Chondrocyte (in vitro differentiated cells): Measurements from ENCODE around the gene ANKRD52. TPM values are rescaled to one million over a fixed set of nuclear protein-coding genes. Genes with fewer than 3 reads are reported as not detected.

ENCODE experiments used
- DNase-seq: peaks from one replicate; pipeline ENCODE4 v3.0.0; 2021; ENCODE audit warnings: mixed read lengths, low spot score
- H3K27ac Mint-ChIP-seq: one replicate; pipeline ENCODE4 v1.8.0; 2021; ENCODE audit warnings: mild to moderate bottlenecking, moderate library complexity, mixed read lengths; ENCODE audit not compliant: unreplicated experiment
- H3K27me3 Mint-ChIP-seq: 2 replicates; pipeline ENCODE4 v1.8.0; 2021; ENCODE audit warnings: low read depth, mixed read lengths
- H3K36me3 Mint-ChIP-seq: 2 replicates; pipeline ENCODE4 v1.8.0; 2021; ENCODE audit warnings: low read depth, mixed read lengths
- H3K4me1 Mint-ChIP-seq: 2 replicates; pipeline ENCODE4 v1.8.0; 2021; ENCODE audit warnings: low read depth, mild to moderate bottlenecking, mixed read lengths
- H3K4me3 Mint-ChIP-seq: one replicate; pipeline ENCODE4 v1.8.0; 2021; ENCODE audit warnings: mild to moderate bottlenecking, moderate library complexity, mixed read lengths; ENCODE audit not compliant: unreplicated experiment
- H3K9me3 Mint-ChIP-seq: 2 replicates; pipeline ENCODE4 v1.8.0; 2021; ENCODE audit warnings: low read depth, mixed read lengths
- CTCF ChIP-seq: fragments of 200-600 bp; sonication (generic); IDR thresholded peaks from 2 replicates; pipeline ENCODE4 v1.5.0; 2021; ENCODE audit warnings: antibody characterized with exemption, mild to moderate bottlenecking, moderate library complexity
- total RNA-seq: library from RNA; stranded (reverse); gene quantifications from 3 replicates; pipeline ENCODE4 v1.2.1, GENCODE V29; 2021

The ANKRD52 gene
- total RNA-seq, 1 donor from 2014 or later, result 106 TPM

- no peaks in the 10 kb centered on the region for H3K9me3 Mint-ChIP-seq
- peaks cover 30% of the 10 kb centered on the region for H3K4me1 Mint-ChIP-seq
- no peak for DNase-seq
- peak overlapping the region; percentile 71 for H3K27ac Mint-ChIP-seq
- H3K36me3 Mint-ChIP-seq, result peaks cover 10% of the 10 kb centered on the region
- TF ChIP-seq CTCF, result no peak
- H3K4me3 Mint-ChIP-seq, result peak overlapping the region; percentile 74
- H3K27me3 Mint-ChIP-seq, result no peaks in the 10 kb centered on the region
Observed at GRCh38 chr12:56188131-56188777, 69.9 kb downstream of the ANKRD52 start.

Other genes starting within 250 kb of the ANKRD52 start
- 5.3 to 6.1 TPM (median 5.7 TPM) in 3 replicates for gene IKZF4, start 237.3 kb downstream of the ANKRD52 start, total RNA-seq
- 15.8 to 27.8 TPM (median 19.5 TPM) in 3 replicates for gene RPS26, start 216.5 kb downstream of the ANKRD52 start, total RNA-seq
- gene ERBB3, start 178.2 kb downstream of the ANKRD52 start, total RNA-seq, result 0.52 to 1.7 TPM (median 1.4 TPM) in 3 replicates
- gene PA2G4, start 153.8 kb downstream of the ANKRD52 start, total RNA-seq, result 59.8 to 87.1 TPM (median 65.1 TPM) in 3 replicates
- 2,552 to 3,030 TPM (median 2,631 TPM) in 3 replicates for gene RPL41, start 141.8 kb downstream of the ANKRD52 start, total RNA-seq
- gene ZC3H10, start 140.1 kb downstream of the ANKRD52 start, total RNA-seq, result 5.0 to 11.2 TPM (median 8.0 TPM) in 3 replicates
- gene ESYT1, start 130.1 kb downstream of the ANKRD52 start, total RNA-seq, result 127 to 155 TPM (median 144 TPM) in 3 replicates
- 70.5 to 79.7 TPM (median 75.2 TPM) in 3 replicates for gene MYL6B, start 105.8 kb downstream of the ANKRD52 start, total RNA-seq
- gene MYL6, start 100.0 kb downstream of the ANKRD52 start, total RNA-seq, result 1,367 to 2,282 TPM (median 2,236 TPM) in 3 replicates
- gene SMARCC2, start 68.9 kb downstream of the ANKRD52 start, total RNA-seq, result 50.4 to 96.7 TPM (median 57.4 TPM) in 3 replicates
- gene RNF41, start 36.5 kb downstream of the ANKRD52 start, total RNA-seq, result 59.2 to 103 TPM (median 99.7 TPM) in 3 replicates
- 36.6 to 50.7 TPM (median 38.7 TPM) in 3 replicates for gene NABP2, start 34.0 kb downstream of the ANKRD52 start, total RNA-seq
- 0.41 to 0.68 TPM (median 0.47 TPM) in 3 replicates for gene SLC39A5, start 28.3 kb downstream of the ANKRD52 start, total RNA-seq
- 9.0 to 15.6 TPM (median 9.8 TPM) in 3 replicates for gene COQ10A, start 8.6 kb upstream of the ANKRD52 start, total RNA-seq
- gene CS, start 41.9 kb upstream of the ANKRD52 start, total RNA-seq, result 160 to 174 TPM (median 171 TPM) in 3 replicates
- gene CNPY2, start 57.6 kb upstream of the ANKRD52 start, total RNA-seq, result 144 to 188 TPM (median 149 TPM) in 3 replicates
- 27.6 to 32.5 TPM (median 29.1 TPM) in 3 replicates for gene PAN2, start 75.6 kb upstream of the ANKRD52 start, total RNA-seq
- not detected in 3 replicates for gene IL23A, start 80.5 kb upstream of the ANKRD52 start, total RNA-seq
- gene STAT2, start 101.7 kb upstream of the ANKRD52 start, total RNA-seq, result 163 to 210 TPM (median 166 TPM) in 3 replicates
- gene APOF, start 104.5 kb upstream of the ANKRD52 start, total RNA-seq, result not detected in 3 replicates
- gene TIMELESS, start 191.0 kb upstream of the ANKRD52 start, total RNA-seq, result 11.7 to 21.0 TPM (median 12.1 TPM) in 3 replicates
- gene MIP, start 196.3 kb upstream of the ANKRD52 start, total RNA-seq, result not detected in 3 replicates
- gene SPRYD4, start 210.2 kb upstream of the ANKRD52 start, total RNA-seq, result 1.5 to 2.7 TPM (median 1.6 TPM) in 3 replicates
- 0.25 to 0.54 TPM in 2 of 3 replicates, not detected in the other for gene GLS2, start 229.8 kb upstream of the ANKRD52 start, total RNA-seq